A549 (cell line): Measurements from ENCODE around the gene C19orf25. TPM values are rescaled to one million over a fixed set of nuclear protein-coding genes. Genes with fewer than 3 reads are reported as not detected.

Source experiments
- ATAC-seq, 2 experiments: fragments of 200-7000 bp in 1 of 2; fragments of >200 bp in 1 of 2; cut with Nextera tagmentation in 1 of 2; cut with Tn5 transposase in 1 of 2; 3 replicates each; pipeline versions ENCODE4 v1.8.0 to v1.9.1; 2018 to 2020; ENCODE audit warnings: mild to moderate bottlenecking in 1 of 2, moderate library complexity in 1 of 2
- CTCF ChIA-PET: fragments of 300-600 bp; sonication (Branson Sonifier 250); formaldehyde crosslinking; extraction: SDS; loops from one replicate; lab custom pipeline; 2021; ENCODE audit warnings: antibody characterized with exemption, inconsistent platforms; lab: Yijun Ruan, JAX
- POLR2A ChIA-PET: fragments of 350-600 bp; formaldehyde crosslinking; extraction: SDS; loops from one replicate; lab custom pipeline; 2021; ENCODE audit warnings: antibody characterized with exemption, inconsistent platforms; lab: Yijun Ruan, JAX
- DNase-seq, 2 experiments: peaks; one replicate each; pipeline versions ENCODE4 v3.0.0 to v3.0.0-alpha.2; 2011 to 2016; ENCODE audit warnings: low read depth in 1 of 2, low spot score in 1 of 2
- FAIRE-seq: peaks from 2 replicates; lab custom pipeline; 2011; peaks lifted over from hg19 to GRCh38; lab: Jason Lieb, UNC
- H3K27ac ChIP-seq, 2 experiments: fragments of >200 bp; sonication (Bioruptor Twin); formaldehyde crosslinking; 3 replicates each; pipeline ENCODE4 v1.5.1; 2016 to 2017
- H3K4me1 ChIP-seq: fragments of >200 bp; sonication (Bioruptor Twin); formaldehyde crosslinking; 3 replicates; pipeline ENCODE4 v1.6.1; 2016
- H3K4me2 ChIP-seq: fragments of >200 bp; sonication (Bioruptor Twin); formaldehyde crosslinking; 3 replicates; pipeline ENCODE4 v1.6.1; 2016
- H3K4me3 ChIP-seq: fragments of >200 bp; sonication (Bioruptor Twin); formaldehyde crosslinking; 3 replicates; pipeline ENCODE4 v1.5.1; 2016
- H3K9me3 ChIP-seq: fragments of >200 bp; sonication (Bioruptor Twin); formaldehyde crosslinking; 3 replicates; pipeline ENCODE4 v1.6.1; 2016
- ATOH8 ChIP-seq: fragments of 250-450 bp; sonication (Bioruptor Pico); IDR thresholded peaks from 2 replicates; pipeline ENCODE4 v1.5.0; 2020; ENCODE audit warnings: low read depth, mild to moderate bottlenecking, moderate library complexity
- BCL3 ChIP-seq: fragments of >200 bp; sonication (Bioruptor Twin); formaldehyde crosslinking; IDR thresholded peaks from 3 replicates; pipeline ENCODE4 v1.6.1; 2016
- CBX2 ChIP-seq: fragments of 200-600 bp; sonication (generic); IDR thresholded peaks from 2 replicates; pipeline ENCODE4 v1.6.1; 2016; ENCODE audit warnings: low read depth, mild to moderate bottlenecking, borderline replicate concordance
- E2F6 ChIP-seq: IDR thresholded peaks from 2 replicates; pipeline ENCODE4 v1.6.1; 2012; ENCODE audit warnings: low read depth, borderline replicate concordance
- EP300 ChIP-seq, 2 experiments: fragments of >200 bp; sonication (Bioruptor Twin); formaldehyde crosslinking; IDR thresholded peaks; 2 replicates in 1 of 2; 3 replicates in 1 of 2; pipeline ENCODE4 v1.6.1; 2016 to 2017
- ESRRA ChIP-seq: fragments of 150-350 bp; IDR thresholded peaks from 2 replicates; pipeline ENCODE4 v1.6.1; 2014; ENCODE audit warnings: mild to moderate bottlenecking, low read length, borderline replicate concordance
- GATA3 ChIP-seq: IDR thresholded peaks from 2 replicates; pipeline ENCODE4 v1.6.1; 2012; ENCODE audit warnings: borderline replicate concordance
- HDAC2 ChIP-seq: fragments of 200-600 bp; sonication (generic); IDR thresholded peaks from 2 replicates; pipeline ENCODE4 v1.6.1; 2016
- HOXB13 ChIP-seq: fragments of 250-450 bp; sonication (Bioruptor Pico); IDR thresholded peaks from 2 replicates; pipeline ENCODE4 v1.5.0; 2020; ENCODE audit warnings: low read depth, mild to moderate bottlenecking, moderate library complexity
- HOXB5 ChIP-seq: fragments of 250-450 bp; sonication (Bioruptor Pico); IDR thresholded peaks from 2 replicates; pipeline ENCODE4 v1.5.0; 2020; ENCODE audit warnings: mild to moderate bottlenecking, moderate library complexity
- JUN ChIP-seq, 2 experiments: fragments of >200 bp; sonication (Bioruptor Twin); formaldehyde crosslinking; IDR thresholded peaks; 2 replicates in 1 of 2; 3 replicates in 1 of 2; pipeline ENCODE4 v1.6.1; 2016 to 2017
- KDM1A ChIP-seq: fragments of 200-600 bp; sonication (generic); IDR thresholded peaks from 2 replicates; pipeline ENCODE4 v1.6.1; 2016; ENCODE audit warnings: low read depth, mild to moderate bottlenecking
- KDM5A ChIP-seq: fragments of 200-600 bp; sonication (generic); IDR thresholded peaks from 2 replicates; pipeline ENCODE4 v1.6.1; 2016; ENCODE audit warnings: antibody characterized with exemption, mild to moderate bottlenecking
- MAFK ChIP-seq: fragments of 450-650 bp; IDR thresholded peaks from 2 replicates; pipeline ENCODE4 v1.6.1; 2014; ENCODE audit not compliant: partially characterized antibody
- MAZ ChIP-seq: fragments of 150-350 bp; IDR thresholded peaks from 2 replicates; pipeline ENCODE4 v1.6.1; 2014; ENCODE audit warnings: antibody characterized with exemption, low read depth, low read length, borderline replicate concordance
- NR3C1 ChIP-seq: fragments of >200 bp; sonication (Bioruptor Twin); formaldehyde crosslinking; IDR thresholded peaks from 3 replicates; pipeline ENCODE4 v1.6.1; 2017
- PBX3 ChIP-seq: IDR thresholded peaks from 2 replicates; pipeline ENCODE4 v1.6.1; 2012
- POLR2A ChIP-seq: IDR thresholded peaks from 2 replicates; pipeline ENCODE4 v1.6.1; 2012; ENCODE audit warnings: mild to moderate bottlenecking, low read length
- POLR2AphosphoS2 ChIP-seq: conservative IDR thresholded peaks from 2 replicates; pipeline ENCODE4 v1.6.1; 2012; ENCODE audit warnings: low read length, improper control_type of control experiment, inconsistent platforms
- RCOR1 ChIP-seq: fragments of 150-350 bp; IDR thresholded peaks from 2 replicates; pipeline ENCODE4 v1.6.1; 2014; ENCODE audit warnings: antibody characterized with exemption, low read length, low read depth
- REST ChIP-seq: fragments of 200-600 bp; sonication (generic); IDR thresholded peaks from 2 replicates; pipeline ENCODE4 v1.6.1; 2016; ENCODE audit warnings: antibody characterized with exemption, mild to moderate bottlenecking, moderate library complexity
- RNF2 ChIP-seq: fragments of 200-600 bp; sonication (generic); IDR thresholded peaks from 2 replicates; pipeline ENCODE4 v1.6.1; 2016; ENCODE audit warnings: low read depth, mild to moderate bottlenecking, antibody characterized with exemption, moderate library complexity, borderline replicate concordance
- TFCP2L1 ChIP-seq: fragments of 250-450 bp; sonication (Bioruptor Pico); IDR thresholded peaks from 2 replicates; pipeline ENCODE4 v1.5.0; 2021; ENCODE audit warnings: mild to moderate bottlenecking
- TP53 ChIP-seq: fragments of 250-450 bp; sonication (Bioruptor Pico); IDR thresholded peaks from 2 replicates; pipeline ENCODE4 v1.5.0; 2021; ENCODE audit warnings: mild to moderate bottlenecking, moderate library complexity
- ZNF302 ChIP-seq: fragments of 250-450 bp; sonication (Bioruptor Pico); IDR thresholded peaks from 2 replicates; pipeline ENCODE4 v1.9.0; 2021; ENCODE audit warnings: inconsistent platforms, mild to moderate bottlenecking, moderate library complexity
- WGBS: methylation state at CpG from one replicate; pipeline ENCODE4 v1.1.6; 2017; ENCODE audit errors: missing lambda C conversion rate; 5-methylcytosine and 5-hydroxymethylcytosine counted together
- polyA plus RNA-seq, 4 experiments: library from polyadenylated mRNA; depleted of rRNA in 3 of 4; stranded (reverse); fragments of >200 nt; fragmentation: RNase III in 1 of 4; extraction: RNeasy Plus Mini Kit Qiagen cat#74134 plus additional on column Dnase treatment in 1 of 4; gene quantifications; 2 replicates in 3 of 4; 3 replicates in 1 of 4; pipeline ENCODE4 v1.2.3, GENCODE V29; 2011 to 2017

C19orf25 gene
- polyA plus RNA-seq, 2 of the 4 experiments (the other 2 are of a cell fraction): 8.2 to 20.7 TPM

GRCh38 chr19:1510807-1511206, 31.8 kb upstream of the C19orf25 start (continued):
- TF ChIP-seq KDM1A: no peak
- TF ChIP-seq RCOR1: no peak
- no peak for TF ChIP-seq POLR2AphosphoS2
- TF ChIP-seq, all 56 proteins: peak for 0

GRCh38 chr19:1510442-1510806, 31.4 kb upstream of the C19orf25 start:
- WGBS: 98% methylated on average over 10 of the region's 25 CpGs
- CTCF ChIA-PET: no interaction called here

GRCh38 chr19:1509602-1510441, 30.8 kb upstream of the C19orf25 start:
- ATAC-seq (no peak), FAIRE-seq (no peak), DNase-seq (no peak)
- Histone ChIP-seq H3K4me1 (0 out of 3 replicates have a peak, but pooled peaks cover 3% of the 10 kb centered on the region), H3K9me3 (no peaks in the 10 kb centered on the region), H3K4me2 (no peak overlapping the region), H3K4me3 (no peak overlapping the region), H3K27ac (no peak overlapping the region)
- TF ChIP-seq MAZ: no peak
- ChIA-PET CTCF (interaction anchor here (1.1 to 1.5 kb wide), 3 partner anchors 26 to 64 kb away, joined by 3 read pairs; no protein-coding TSS in a partner anchor), POLR2A (no interaction called here)
- 85% methylated on average over 9 of the region's 11 CpGs for WGBS

More at GRCh38 chr19:1510442-1510806, 31.4 kb upstream of the C19orf25 start:
- no peak for FAIRE-seq
- ATAC-seq: no peak
- POLR2A ChIA-PET: no interaction called here
- Histone ChIP-seq H3K4me1 (0 out of 3 replicates have a peak, but pooled peaks cover 3% of the 10 kb centered on the region), H3K27ac (no peak overlapping the region), H3K4me2 (no peak overlapping the region), H3K4me3 (no peak overlapping the region), H3K9me3 (no peaks in the 10 kb centered on the region)
- TF ChIP-seq RNF2: no peak
- TF ChIP-seq HOXB13 (CRISPR knock-in tag): no peak
- no peak for TF ChIP-seq HDAC2
- no peak for TF ChIP-seq ZNF302 (CRISPR knock-in tag)
- TF ChIP-seq POLR2AphosphoS2: no peak
- no peak for TF ChIP-seq RCOR1
- no peak for TF ChIP-seq KDM5A
- TF ChIP-seq ESRRA: no peak
- TF ChIP-seq JUN (IDR thresholded peaks at IDR 0.05): no peak
- no peak for TF ChIP-seq TP53 (CRISPR knock-in tag)
- no peak for TF ChIP-seq HOXB5
- no peak for DNase-seq

- Histone ChIP-seq H3K4me2 (peak overlapping the region; percentile 77), H3K4me3 (peak overlapping the region; percentile 57; the same call in 2 of the 3 replicates), H3K9me3 (no peaks in the 10 kb centered on the region), H3K4me1 (peaks cover 5% of the 10 kb centered on the region; the same call in 2 of the 3 replicates), H3K27ac (peak overlapping the region; percentile 88 to 91; a peak in 5 of 6 replicates)
- CTCF ChIA-PET: interaction anchor here (1.3 to 1.5 kb wide), 3 partner anchors 17 to 39 kb away, joined by 3 to 5 read pairs (median 3); no protein-coding TSS in a partner anchor
- no peak for ATAC-seq
- 62% methylated on average over 8 of the region's 12 CpGs for WGBS
- POLR2A ChIA-PET: no interaction called here
- FAIRE-seq: no peak
- DNase-seq: no peak
- TF ChIP-seq MAFK (no peak), TFCP2L1 (CRISPR knock-in tag) (no peak), HOXB5 (no peak), POLR2A (no peak), GATA3 (no peak), E2F6 (no peak), PBX3 (no peak), EP300 (IDR thresholded peaks at IDR 0.05) (no peak), ATOH8 (CRISPR knock-in tag) (no peak), REST (no peak), BCL3 (no peak), CBX2 (no peak), NR3C1 (no peak)
These were observed 29.5 kb upstream of the C19orf25 start for GRCh38 chr19:1508507-1508856.
